Fibroblast of upper back skin (primary cell): ENCODE data around the gene SEC24C.

Source experiments
- DNase-seq: peaks from one replicate; pipeline ENCODE4 v3.0.0-alpha.2; 2013

SEC24C gene

GRCh38 chr10:73814276-73814895 lies 70.2 kb downstream of the SEC24C start:
- DNase-seq: no peak

- DNase-seq: no peak
Observed at GRCh38 chr10:73814896-73815718, 70.9 kb downstream of the SEC24C start.

GRCh38 chr10:73815719-73816030 lies 71.5 kb downstream of the SEC24C start:
- DNase-seq: no peak

- DNase-seq: peak; percentile 14
Observed at GRCh38 chr10:73816917-73817729, 73.0 kb downstream of the SEC24C start.

GRCh38 chr10:73817826-73818225 lies 73.7 kb downstream of the SEC24C start:
- DNase-seq: no peak

GRCh38 chr10:73818402-73818801 lies 74.2 kb downstream of the SEC24C start:
- DNase-seq: no peak

- DNase-seq: no peak
Observed at GRCh38 chr10:73819081-73819480, 74.9 kb downstream of the SEC24C start.

GRCh38 chr10:73819513-73820093 lies 75.4 kb downstream of the SEC24C start:
- DNase-seq: no peak
